ENCODE data around the gene FTCDNL1.

GRCh38 chr2:199836943-199837342, 14.0 kb downstream of the FTCDNL1 start:
- TF ChIP-seq MLLT1 (IDR thresholded peaks at IDR 0.05) (no peak), SP1 (CRISPR knock-in tag; IDR thresholded peaks at IDR 0.05) (no peak), CBX8 (IDR thresholded peaks at IDR 0.05; ENCODE audit: borderline replicate concordance, extremely low read depth, low read depth, low read length, poor library complexity, severe bottlenecking) (no peak), CTCF (IDR thresholded peaks at IDR 0.05 in 2 of 3, conservative IDR thresholded peaks at IDR 0.05 in 1 of 3; ENCODE audit: insufficient read depth in 2 of 3, low read depth in 1 of 3, low read length in 3 of 3) (no peak), EZH2 (IDR thresholded peaks at IDR 0.05; ENCODE audit: borderline replicate concordance, low read depth, low read length) (no peak), SRF (CRISPR knock-in tag; IDR thresholded peaks at IDR 0.05) (no peak), POLR2AphosphoS5 (IDR thresholded peaks at IDR 0.05; ENCODE audit: control insufficient read depth, insufficient read depth, low read depth, low read length) (no peak), RCOR1 (IDR thresholded peaks at IDR 0.05; ENCODE audit: borderline replicate concordance in 1 of 2, low read depth in 2 of 2, low read length in 2 of 2) (no peak), EP400 (IDR thresholded peaks at IDR 0.05) (no peak)
- TF ChIP-seq, protein P1, sequence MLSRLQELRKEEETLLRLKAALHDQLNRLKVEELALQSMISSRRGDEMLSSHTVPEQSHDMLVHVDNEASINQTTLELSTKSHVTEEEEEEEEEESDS (CRISPR knock-in tag; IDR thresholded peaks at IDR 0.05) = no peak
- TF ChIP-seq, protein P2, sequence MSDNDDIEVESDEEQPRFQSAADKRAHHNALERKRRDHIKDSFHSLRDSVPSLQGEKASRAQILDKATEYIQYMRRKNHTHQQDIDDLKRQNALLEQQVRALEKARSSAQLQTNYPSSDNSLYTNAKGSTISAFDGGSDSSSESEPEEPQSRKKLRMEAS (CRISPR knock-in tag; IDR thresholded peaks at IDR 0.05) = no peak

All from K562 (cell line).